ENCODE results near the gene CPVL.

The CPVL gene

GRCh38 chr7:29146057-29146706 is at the start of gene CPVL:
Gene CPVL (minus strand): TSS chr7:29146537. CDS start chr7:29121061, 25,476 bp downstream.
- no peak for DNase-seq (ENCODE audit: low spot score)

GRCh38 chr7:29194594-29195427 is 48.5 kb upstream of the CPVL start, which contains the start of gene CHN2:
Gene CHN2 (plus strand): TSS chr7:29194775.
- peak; percentile 4 for DNase-seq (ENCODE audit: low spot score)

DNA sequence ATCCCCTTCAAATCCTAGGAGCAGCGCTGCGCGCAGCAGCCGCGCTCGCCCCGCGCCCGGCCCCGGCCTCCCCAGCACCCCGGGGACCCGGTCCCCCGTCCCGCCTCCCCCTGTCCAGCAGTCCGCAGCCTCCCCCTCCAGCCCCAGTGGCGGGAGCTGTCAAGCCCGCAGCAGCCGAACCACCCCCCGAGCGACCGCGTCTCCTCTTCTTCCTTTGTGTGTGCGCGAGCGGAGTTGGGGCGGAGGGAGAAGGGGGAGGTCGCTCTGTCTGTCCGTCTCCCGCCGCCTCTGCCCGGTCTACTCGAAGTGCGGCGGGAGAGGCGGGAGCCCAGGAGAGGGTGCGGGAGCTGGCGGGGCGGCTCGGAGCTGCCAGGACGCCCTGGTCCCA is 47.9 kb upstream of the CPVL start:
- DNase-seq (ENCODE audit: low spot score) = no peak

- DNase-seq (ENCODE audit: low spot score) = no peak
These were observed 47.2 kb upstream of the CPVL start for GRCh38 chr7:29193316-29194205.

- DNase-seq (ENCODE audit: low spot score) = no peak
These were observed 46.5 kb upstream of the CPVL start for GRCh38 chr7:29192811-29193210.

DNA sequence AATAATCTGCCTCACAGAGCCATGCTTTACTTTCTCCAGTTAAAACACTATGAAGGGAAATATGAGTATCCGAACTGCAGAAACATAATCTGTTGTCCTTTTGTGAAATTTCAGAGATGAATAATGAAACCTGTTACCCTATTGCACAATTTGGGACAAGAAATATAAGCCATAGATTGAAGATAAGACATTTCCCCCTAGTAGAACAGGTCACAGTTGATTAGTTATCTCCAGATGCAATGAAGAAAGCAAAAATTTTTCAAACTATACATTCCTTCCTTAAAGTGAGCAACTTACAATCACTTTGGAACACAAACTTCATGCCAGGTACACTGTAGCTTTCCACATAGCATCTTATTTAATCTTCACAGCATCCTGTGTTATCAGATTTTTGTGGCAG is 46.0 kb upstream of the CPVL start:
- DNase-seq (ENCODE audit: low spot score) = no peak

GRCh38 chr7:29190349-29191045 is 44.2 kb upstream of the CPVL start:
- no peak for DNase-seq (ENCODE audit: low spot score)

DNA sequence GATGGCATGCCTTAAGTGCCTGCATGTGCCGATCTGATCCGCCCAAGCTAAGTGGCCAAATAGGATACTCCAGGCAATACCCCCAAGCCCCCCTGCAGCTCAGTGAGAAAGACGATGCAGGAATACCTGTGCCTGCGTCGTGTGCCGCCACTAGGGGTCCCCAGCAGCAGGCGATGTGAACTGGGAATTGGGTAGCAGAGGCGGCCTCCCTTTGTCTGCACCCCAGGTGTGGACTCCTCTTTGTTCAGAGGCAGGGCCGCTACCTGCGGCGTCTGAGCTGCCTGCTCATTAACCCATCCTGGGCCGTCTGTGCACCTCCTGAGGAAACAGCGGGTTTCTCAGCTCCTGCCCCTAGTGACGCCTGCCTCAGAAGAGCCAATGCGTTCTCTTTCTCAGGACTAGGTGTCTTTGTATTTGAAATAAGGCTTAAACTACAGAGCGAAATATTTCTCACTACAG is 43.4 kb upstream of the CPVL start:
- peak; percentile 54 for DNase-seq (ENCODE audit: low spot score)

DNA sequence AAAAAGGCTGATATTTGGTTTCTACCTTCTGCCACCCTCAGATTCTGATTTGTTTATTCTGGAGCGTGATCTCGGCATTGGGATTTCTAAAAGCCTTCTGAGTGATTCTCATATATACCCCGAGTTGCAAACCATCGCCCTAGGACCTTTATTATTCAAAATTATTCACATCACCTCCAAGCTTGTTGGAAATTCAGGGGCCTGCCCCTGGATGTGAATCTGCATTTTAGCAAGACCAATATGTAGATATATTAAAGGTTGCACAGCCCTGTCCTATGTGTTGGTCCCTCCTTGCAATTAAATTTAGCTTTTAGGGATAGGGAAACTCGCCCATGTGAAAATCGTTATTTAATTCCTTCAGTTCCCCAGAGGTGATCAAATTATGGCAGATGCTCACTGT is 39.3 kb upstream of the CPVL start:
- DNase-seq (ENCODE audit: low spot score) = no peak

DNA sequence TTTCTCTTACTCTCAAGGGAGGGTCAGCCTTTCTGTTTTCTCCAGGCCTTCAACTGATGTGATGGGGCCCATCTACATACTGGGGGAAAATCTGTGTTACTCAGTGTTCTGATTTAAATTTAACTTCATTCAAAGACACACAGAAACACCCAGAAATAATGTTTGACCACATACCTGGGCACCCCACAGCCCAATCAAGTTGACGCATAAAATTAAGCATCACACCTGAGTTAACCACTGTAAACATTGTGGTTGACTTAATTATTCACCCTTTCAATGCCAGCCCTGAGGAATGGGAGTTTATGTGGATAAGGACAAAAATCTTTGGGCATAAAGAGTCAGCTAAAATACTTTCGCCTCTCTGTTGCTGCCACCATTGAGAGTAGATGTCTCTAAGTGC is 38.3 kb upstream of the CPVL start:
- DNase-seq (ENCODE audit: low spot score) = no peak

GRCh38 chr7:29179115-29179514 is 32.8 kb upstream of the CPVL start:
- no peak for DNase-seq (ENCODE audit: low spot score)

- no peak for DNase-seq (ENCODE audit: low spot score)
These were observed 31.7 kb upstream of the CPVL start for GRCh38 chr7:29177963-29178600.

DNA sequence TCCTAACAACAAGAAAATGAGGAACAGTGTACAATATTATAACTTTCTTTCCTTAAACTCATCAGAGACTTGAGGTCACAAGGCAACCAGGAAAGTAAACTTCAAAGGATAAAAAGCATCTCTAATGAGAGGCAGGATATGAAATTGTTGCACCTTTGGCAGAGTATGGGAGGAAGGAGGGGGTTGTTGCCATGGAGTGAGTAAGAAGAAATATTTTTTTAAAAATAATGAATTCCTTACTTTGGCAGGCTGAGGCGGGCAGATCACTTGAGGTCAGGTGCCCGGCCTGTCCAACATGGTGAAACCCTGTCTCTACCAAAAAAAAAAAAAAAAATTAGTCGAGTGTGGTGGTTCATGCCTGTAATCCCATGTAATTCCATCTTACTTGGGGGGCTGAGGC is 27.1 kb upstream of the CPVL start:
- DNase-seq (ENCODE audit: low spot score) = no peak

- DNase-seq (ENCODE audit: low spot score) = no peak
These were observed 24.4 kb upstream of the CPVL start for GRCh38 chr7:29170781-29171180.

DNA sequence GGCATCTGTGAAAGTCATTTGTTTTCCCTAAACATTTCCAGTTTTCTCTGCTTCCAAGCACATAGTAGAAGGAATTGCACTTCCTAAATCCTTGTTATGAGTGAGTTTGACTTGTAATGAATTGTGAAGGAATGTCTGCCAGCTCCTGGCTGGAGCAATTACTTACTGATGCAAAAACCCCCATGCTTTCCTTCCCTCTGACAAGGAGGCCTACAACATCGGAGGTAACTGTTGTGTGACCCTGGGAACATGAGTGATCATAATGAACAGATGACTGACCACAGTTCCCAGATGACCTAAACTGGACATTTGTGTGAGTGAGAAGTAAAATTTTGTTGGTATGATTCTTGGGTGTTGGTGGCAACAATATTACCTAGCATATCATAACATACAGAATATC is 21.4 kb upstream of the CPVL start:
- DNase-seq (ENCODE audit: low spot score) = no peak

DNA sequence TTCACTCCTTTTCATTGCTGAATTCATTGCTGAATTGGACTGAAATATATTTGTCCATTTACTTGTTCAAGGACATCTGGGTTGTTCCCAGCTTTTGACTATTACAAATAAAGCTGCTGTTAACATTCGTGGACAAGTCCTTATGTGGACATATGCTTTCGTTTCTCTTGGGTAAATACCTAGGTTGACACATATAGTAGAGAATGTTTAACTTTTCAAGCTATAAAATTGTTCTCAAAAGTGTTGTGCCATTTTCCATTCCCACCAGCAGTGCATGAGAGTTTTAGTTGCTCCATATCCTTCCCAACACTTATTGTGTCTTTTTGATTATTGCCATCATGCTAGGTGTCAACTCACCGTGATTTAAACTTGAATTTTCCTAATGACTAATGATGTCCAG is 17.5 kb upstream of the CPVL start:
- DNase-seq (ENCODE audit: low spot score) = no peak

- DNase-seq (ENCODE audit: low spot score) = no peak
These were observed 16.2 kb upstream of the CPVL start for GRCh38 chr7:29162577-29162976.

DNA sequence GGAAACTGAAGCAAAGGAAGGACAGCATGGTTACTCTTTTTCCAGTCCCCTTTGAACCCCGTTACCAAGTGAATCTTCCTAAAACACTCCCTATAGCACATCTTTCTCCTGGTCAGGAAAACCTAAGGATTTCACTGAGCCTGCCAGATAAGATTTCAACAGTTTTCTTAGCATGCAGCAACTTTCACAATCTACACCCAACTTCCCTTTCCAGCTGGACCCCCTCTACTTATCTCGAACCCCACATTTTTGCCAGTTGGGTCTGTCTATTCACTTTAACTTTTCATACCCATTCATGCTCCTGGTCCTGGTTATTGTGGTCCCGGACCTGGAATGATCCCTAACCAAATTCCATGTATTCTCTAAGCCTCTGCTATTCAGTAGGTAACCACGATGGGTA is 14.9 kb upstream of the CPVL start:
- DNase-seq (ENCODE audit: low spot score) = no peak

DNA sequence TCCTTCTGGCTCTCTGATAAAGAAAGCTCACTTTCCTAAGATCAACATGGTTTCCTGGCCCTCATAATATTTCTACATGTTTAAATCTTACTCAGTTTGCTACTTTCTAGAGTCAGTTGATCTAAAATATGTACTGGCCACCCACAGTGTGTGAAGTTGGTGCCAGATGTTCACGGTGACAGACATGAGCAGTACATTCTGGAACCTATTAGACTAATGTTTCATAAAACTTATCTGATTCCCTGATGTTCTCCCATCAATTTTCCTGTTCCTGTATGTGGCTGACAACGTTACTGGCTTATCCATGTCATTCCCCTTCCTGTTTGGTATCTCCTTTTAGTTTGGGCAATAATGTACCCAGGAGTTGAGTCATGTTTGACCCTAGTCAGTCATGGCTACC is 13.7 kb upstream of the CPVL start:
- no peak for DNase-seq (ENCODE audit: low spot score)

DNA sequence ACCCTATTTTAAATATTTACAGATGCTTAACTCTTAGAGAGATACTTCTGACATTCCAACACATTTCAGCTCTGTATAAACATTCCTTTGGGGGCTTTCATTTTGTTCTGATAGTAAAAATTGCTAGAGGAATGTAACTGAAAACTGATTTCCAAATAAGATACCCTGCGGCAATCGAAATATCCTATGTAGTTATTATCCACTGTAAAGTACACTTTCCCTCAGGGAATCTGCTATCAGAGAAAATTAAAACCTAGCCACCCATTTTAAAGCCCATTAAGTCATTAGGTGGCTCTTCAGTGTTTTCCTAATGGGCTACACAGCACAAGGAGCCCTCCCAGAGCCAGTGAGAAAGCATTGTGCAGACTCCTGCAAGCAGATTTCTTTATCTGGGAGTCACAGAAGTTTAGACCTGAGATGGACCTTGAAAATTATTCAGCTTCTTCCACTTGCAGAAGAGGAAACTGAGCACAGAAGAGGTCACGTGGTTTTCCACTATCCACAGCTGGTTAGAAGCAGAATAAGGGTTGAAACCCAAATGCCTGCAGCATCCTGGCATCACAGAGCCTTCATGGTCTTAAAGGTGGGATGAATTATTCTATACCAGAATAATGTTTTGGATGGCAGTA is 12.6 kb upstream of the CPVL start:
- no peak for DNase-seq (ENCODE audit: low spot score)

- no peak for DNase-seq (ENCODE audit: low spot score)
These were observed 10.6 kb upstream of the CPVL start for GRCh38 chr7:29156907-29157452.
